ENCODE results near the gene CTLA4. TPM values are rescaled to one million over a fixed set of nuclear protein-coding genes. Genes with fewer than 3 reads are reported as not detected.

The CTLA4 gene
- total RNA-seq, 1 donor from 2014 or later: 1.4 TPM

- TF ChIP-seq CTCF (IDR thresholded peaks at IDR 0.05): peak; percentile 84
- Histone ChIP-seq H3K4me3 (peak overlapping the region; percentile 25), H3K27ac (no peak overlapping the region), H3K27me3 (no peaks in the 10 kb centered on the region), H3K9me3 (no peaks in the 10 kb centered on the region), H3K4me1 (no peaks in the 10 kb centered on the region), H3K36me3 (no peaks in the 10 kb centered on the region)
- intact Hi-C loops (cut with DNase I): no loop called here
- ATAC-seq (peak; percentile 85), DNase-seq (no peak)
Measured at GRCh38 chr2:203909261-203909967, 41.8 kb downstream of the CTLA4 start.

- no peak overlapping the region for H3K27ac ChIP-seq
- peak overlapping the region; percentile 25 for H3K4me3 ChIP-seq
- H3K9me3 ChIP-seq: no peaks in the 10 kb centered on the region
- intact Hi-C loops (cut with DNase I): no loop called here
- no peaks in the 10 kb centered on the region for H3K4me1 ChIP-seq
- no peaks in the 10 kb centered on the region for H3K36me3 ChIP-seq
- DNase-seq: no peak
- TF ChIP-seq CTCF (IDR thresholded peaks at IDR 0.05): no peak
- H3K27me3 ChIP-seq: no peaks in the 10 kb centered on the region
- no peak for ATAC-seq
Measured at GRCh38 chr2:203909974-203910373, 42.4 kb downstream of the CTLA4 start.

GRCh38 chr2:203913947-203914346 is 46.4 kb downstream of the CTLA4 start:
- H3K36me3 ChIP-seq: no peaks in the 10 kb centered on the region
- no peak overlapping the region for H3K27ac ChIP-seq
- no peaks in the 10 kb centered on the region for H3K9me3 ChIP-seq
- H3K4me1 ChIP-seq: no peaks in the 10 kb centered on the region
- no peak for ATAC-seq
- no peak overlapping the region for H3K4me3 ChIP-seq
- no peak for TF ChIP-seq CTCF (IDR thresholded peaks at IDR 0.05)
- no peak for DNase-seq
- no peaks in the 10 kb centered on the region for H3K27me3 ChIP-seq
- intact Hi-C loops (cut with DNase I): no loop called here

- Histone ChIP-seq H3K4me1 (no peaks in the 10 kb centered on the region), H3K27me3 (no peaks in the 10 kb centered on the region), H3K27ac (no peak overlapping the region), H3K36me3 (no peaks in the 10 kb centered on the region), H3K9me3 (no peaks in the 10 kb centered on the region), H3K4me3 (no peak overlapping the region)
- intact Hi-C loops (cut with DNase I): no loop called here
- no peak for TF ChIP-seq CTCF (IDR thresholded peaks at IDR 0.05)
- ATAC-seq (no peak), DNase-seq (no peak)
Measured at GRCh38 chr2:203914546-203915182, 47.1 kb downstream of the CTLA4 start.

GRCh38 chr2:203915256-203915655 is 47.7 kb downstream of the CTLA4 start:
- H3K27me3 ChIP-seq: no peaks in the 10 kb centered on the region
- no peak for TF ChIP-seq CTCF (IDR thresholded peaks at IDR 0.05)
- intact Hi-C loops (cut with DNase I): no loop called here

More at GRCh38 chr2:203915256-203915655, 47.7 kb downstream of the CTLA4 start:
- H3K36me3 ChIP-seq: no peaks in the 10 kb centered on the region
- no peaks in the 10 kb centered on the region for H3K4me1 ChIP-seq
- no peak overlapping the region for H3K4me3 ChIP-seq
- no peaks in the 10 kb centered on the region for H3K9me3 ChIP-seq
- H3K27ac ChIP-seq: no peak overlapping the region
- no peak for ATAC-seq
- DNase-seq: no peak
